HL-60 (cell line): ENCODE measurements around the gene STRA6.

Experiments used
- DNase-seq, 2 experiments: peaks; one replicate each; pipeline ENCODE4 v3.0.0-alpha.2; 2010 to 2020; ENCODE audit warnings: low read depth in 1 of 2, low spot score in 1 of 2
- H3K27ac ChIP-seq: fragments of 250-450 bp; sonication (Bioruptor Pico); replicated peaks from 2 replicates; pipeline ENCODE4 v1.5.1; 2020; ENCODE audit warnings: mild to moderate bottlenecking, moderate library complexity
- H3K27me3 ChIP-seq: fragments of 250-450 bp; sonication (Bioruptor Pico); 2 replicates; pipeline ENCODE4 v1.5.1; 2021; ENCODE audit warnings: mild to moderate bottlenecking, moderate library complexity; ENCODE audit not compliant: insufficient read depth, poor library complexity, severe bottlenecking
- H3K4me3 ChIP-seq: replicated peaks from 2 replicates; pipeline ENCODE4 v1.5.1; 2011; ENCODE audit warnings: mild to moderate bottlenecking, control low read depth, low read length; ENCODE audit not compliant: insufficient read depth
- GABPA ChIP-seq: IDR thresholded peaks from 2 replicates; pipeline ENCODE4 v1.6.1; 2012; ENCODE audit warnings: low read depth
- POLR2AphosphoS5 ChIP-seq: IDR thresholded peaks from 2 replicates; pipeline ENCODE4 v1.6.1; 2012; ENCODE audit warnings: low read depth
- SPI1 ChIP-seq: IDR thresholded peaks from 2 replicates; pipeline ENCODE4 v1.6.1; 2012; ENCODE audit warnings: low read depth, mild to moderate bottlenecking, borderline replicate concordance
- TF ChIP-seq, protein P1 (sequence below): IDR thresholded peaks from 2 replicates; pipeline ENCODE4 v1.6.1; 2012; ENCODE audit warnings: low read depth; ENCODE audit not compliant: insufficient replicate concordance
- TF ChIP-seq, protein P2 (sequence below): IDR thresholded peaks from one replicate; pipeline ENCODE4 v1.5.1; 2011; ENCODE audit warnings: low read length, control low read depth, inconsistent platforms; ENCODE audit not compliant: insufficient read depth

The STRA6 gene

DNA sequence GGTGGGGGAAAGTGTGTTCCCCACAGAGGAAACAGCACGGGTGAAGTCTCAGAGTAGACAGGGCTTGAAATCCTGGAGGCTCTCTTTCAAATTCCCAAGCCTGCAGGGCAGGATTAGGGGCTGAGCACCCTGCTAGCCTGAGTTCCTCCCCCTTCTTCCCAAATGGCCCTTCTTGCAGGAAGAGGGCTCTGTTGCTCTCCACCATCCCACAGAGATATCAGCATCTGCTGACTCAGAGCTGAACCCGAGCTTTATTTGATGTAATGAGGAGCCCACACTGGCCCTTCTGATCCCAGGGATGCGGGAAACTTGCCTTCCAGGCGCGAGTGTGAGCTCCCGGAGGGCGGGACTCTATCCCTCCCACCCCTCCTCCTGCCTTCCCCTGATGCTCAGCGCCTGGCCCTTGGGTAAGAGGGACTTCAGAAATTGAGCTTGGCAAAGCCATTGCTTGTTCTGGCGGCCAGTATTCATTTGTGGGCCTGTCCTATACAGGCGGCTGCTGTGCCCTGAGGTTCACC is 1.4 kb upstream of the STRA6 start:
- no peak overlapping the region for H3K27ac ChIP-seq
- no peak for TF ChIP-seq SPI1
- TF ChIP-seq, protein P1, sequence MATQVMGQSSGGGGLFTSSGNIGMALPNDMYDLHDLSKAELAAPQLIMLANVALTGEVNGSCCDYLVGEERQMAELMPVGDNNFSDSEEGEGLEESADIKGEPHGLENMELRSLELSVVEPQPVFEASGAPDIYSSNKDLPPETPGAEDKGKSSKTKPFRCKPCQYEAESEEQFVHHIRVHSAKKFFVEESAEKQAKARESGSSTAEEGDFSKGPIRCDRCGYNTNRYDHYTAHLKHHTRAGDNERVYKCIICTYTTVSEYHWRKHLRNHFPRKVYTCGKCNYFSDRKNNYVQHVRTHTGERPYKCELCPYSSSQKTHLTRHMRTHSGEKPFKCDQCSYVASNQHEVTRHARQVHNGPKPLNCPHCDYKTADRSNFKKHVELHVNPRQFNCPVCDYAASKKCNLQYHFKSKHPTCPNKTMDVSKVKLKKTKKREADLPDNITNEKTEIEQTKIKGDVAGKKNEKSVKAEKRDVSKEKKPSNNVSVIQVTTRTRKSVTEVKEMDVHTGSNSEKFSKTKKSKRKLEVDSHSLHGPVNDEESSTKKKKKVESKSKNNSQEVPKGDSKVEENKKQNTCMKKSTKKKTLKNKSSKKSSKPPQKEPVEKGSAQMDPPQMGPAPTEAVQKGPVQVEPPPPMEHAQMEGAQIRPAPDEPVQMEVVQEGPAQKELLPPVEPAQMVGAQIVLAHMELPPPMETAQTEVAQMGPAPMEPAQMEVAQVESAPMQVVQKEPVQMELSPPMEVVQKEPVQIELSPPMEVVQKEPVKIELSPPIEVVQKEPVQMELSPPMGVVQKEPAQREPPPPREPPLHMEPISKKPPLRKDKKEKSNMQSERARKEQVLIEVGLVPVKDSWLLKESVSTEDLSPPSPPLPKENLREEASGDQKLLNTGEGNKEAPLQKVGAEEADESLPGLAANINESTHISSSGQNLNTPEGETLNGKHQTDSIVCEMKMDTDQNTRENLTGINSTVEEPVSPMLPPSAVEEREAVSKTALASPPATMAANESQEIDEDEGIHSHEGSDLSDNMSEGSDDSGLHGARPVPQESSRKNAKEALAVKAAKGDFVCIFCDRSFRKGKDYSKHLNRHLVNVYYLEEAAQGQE = no peak
- TF ChIP-seq, protein P2, sequence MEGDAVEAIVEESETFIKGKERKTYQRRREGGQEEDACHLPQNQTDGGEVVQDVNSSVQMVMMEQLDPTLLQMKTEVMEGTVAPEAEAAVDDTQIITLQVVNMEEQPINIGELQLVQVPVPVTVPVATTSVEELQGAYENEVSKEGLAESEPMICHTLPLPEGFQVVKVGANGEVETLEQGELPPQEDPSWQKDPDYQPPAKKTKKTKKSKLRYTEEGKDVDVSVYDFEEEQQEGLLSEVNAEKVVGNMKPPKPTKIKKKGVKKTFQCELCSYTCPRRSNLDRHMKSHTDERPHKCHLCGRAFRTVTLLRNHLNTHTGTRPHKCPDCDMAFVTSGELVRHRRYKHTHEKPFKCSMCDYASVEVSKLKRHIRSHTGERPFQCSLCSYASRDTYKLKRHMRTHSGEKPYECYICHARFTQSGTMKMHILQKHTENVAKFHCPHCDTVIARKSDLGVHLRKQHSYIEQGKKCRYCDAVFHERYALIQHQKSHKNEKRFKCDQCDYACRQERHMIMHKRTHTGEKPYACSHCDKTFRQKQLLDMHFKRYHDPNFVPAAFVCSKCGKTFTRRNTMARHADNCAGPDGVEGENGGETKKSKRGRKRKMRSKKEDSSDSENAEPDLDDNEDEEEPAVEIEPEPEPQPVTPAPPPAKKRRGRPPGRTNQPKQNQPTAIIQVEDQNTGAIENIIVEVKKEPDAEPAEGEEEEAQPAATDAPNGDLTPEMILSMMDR = no peak
- TF ChIP-seq GABPA = no peak
- TF ChIP-seq POLR2AphosphoS5 = no peak
- H3K27me3 ChIP-seq = peaks cover 5% of the 10 kb centered on the region
- H3K4me3 ChIP-seq = no peak overlapping the region
- no peak for DNase-seq

DNA sequence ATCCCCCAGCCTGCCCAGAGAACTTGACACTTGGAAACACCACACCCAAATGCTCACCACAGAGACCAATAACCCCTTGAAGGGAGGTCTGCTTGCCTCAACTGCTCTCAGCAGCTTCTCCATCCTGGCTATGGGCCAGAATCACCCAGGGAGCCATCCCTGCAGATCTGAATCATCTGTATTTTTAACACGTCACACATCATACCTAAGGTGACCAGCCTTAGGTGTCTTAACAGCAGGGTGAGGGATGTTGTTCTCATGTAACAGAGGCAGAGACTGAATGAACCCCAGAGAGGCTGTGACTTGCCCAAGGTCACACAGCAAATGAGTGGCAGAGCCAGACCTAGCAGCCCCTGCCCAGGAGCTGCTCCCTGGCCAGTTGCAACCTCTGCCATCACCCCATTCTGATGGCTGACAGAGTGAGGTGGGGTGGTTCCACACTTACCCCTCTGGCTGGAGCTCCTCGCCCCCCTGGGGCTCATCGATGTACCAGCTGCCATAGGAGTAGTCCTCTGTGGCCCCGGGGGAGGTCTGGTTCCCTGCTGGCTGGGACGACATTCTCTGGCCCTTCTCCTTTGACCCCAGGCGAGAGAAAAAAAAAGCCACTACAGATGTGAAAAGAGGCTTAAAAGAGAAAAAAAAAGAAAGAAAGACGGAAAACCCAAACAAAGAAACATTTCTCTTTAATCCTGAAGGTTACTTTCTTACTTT is 722 bp downstream of the STRA6 start:
- Histone ChIP-seq H3K27ac (no peak overlapping the region), H3K27me3 (no peaks in the 10 kb centered on the region), H3K4me3 (no peak overlapping the region)
- TF ChIP-seq, protein P1 = no peak
- no peak for TF ChIP-seq POLR2AphosphoS5
- no peak for TF ChIP-seq GABPA
- no peak for TF ChIP-seq SPI1
- TF ChIP-seq, protein P2 = no peak
- no peak for DNase-seq

DNA sequence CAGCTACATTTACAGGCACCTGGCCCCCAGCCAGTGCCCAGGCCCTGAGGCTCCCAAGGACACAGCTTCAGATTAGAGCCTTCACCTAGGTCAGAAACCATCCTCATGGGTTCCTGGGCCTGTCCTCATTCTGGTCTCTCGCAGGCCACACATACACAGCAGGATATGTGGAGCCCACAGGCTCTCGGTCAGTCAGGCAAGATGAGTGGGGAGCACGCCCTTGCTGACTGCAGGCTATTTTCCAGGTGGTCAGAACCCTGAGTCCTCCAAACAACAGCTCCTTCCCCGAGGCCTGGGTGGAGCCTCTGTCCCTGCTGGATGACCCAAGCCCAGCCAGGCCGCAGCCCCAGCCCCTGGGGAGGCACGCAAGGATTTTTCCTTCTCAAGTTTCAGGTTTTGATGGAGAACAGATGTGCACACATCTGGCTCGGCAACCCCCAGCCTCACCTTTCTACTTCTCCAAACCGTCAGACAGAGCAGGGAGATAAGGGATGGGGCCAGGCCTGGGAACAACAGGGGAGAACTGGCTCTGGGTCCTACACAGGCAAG is 1.6 kb downstream of the STRA6 start:
- TF ChIP-seq SPI1 = no peak
- TF ChIP-seq, protein P1 = no peak
- no peak for TF ChIP-seq GABPA
- TF ChIP-seq, protein P2 = no peak
- no peak for TF ChIP-seq POLR2AphosphoS5
- no peak for DNase-seq
- no peak overlapping the region for H3K4me3 ChIP-seq
- no peaks in the 10 kb centered on the region for H3K27me3 ChIP-seq
- no peak overlapping the region for H3K27ac ChIP-seq
